Endothelial cell (in vitro differentiated cells): ENCODE measurements around the gene ELFN1. TPM values are rescaled to one million over a fixed set of nuclear protein-coding genes. Genes with fewer than 3 reads are reported as not detected.

Source experiments
- DNase-seq: peaks from one replicate; pipeline ENCODE4 v3.0.0; 2021; ENCODE audit warnings: low spot score
- H3K27ac Mint-ChIP-seq: one replicate; pipeline ENCODE4 v1.8.0; 2021; ENCODE audit warnings: mixed read lengths, inconsistent platforms; ENCODE audit not compliant: unreplicated experiment
- H3K27me3 Mint-ChIP-seq: one replicate; pipeline ENCODE4 v1.8.0; 2021; ENCODE audit warnings: mild to moderate bottlenecking, moderate library complexity, mixed read lengths, inconsistent platforms; ENCODE audit not compliant: unreplicated experiment
- H3K36me3 Mint-ChIP-seq: one replicate; pipeline ENCODE4 v1.8.0; 2021; ENCODE audit warnings: mild to moderate bottlenecking, low read depth, mixed read lengths, inconsistent platforms; ENCODE audit not compliant: unreplicated experiment
- H3K4me1 Mint-ChIP-seq: one replicate; pipeline ENCODE4 v1.8.0; 2021; ENCODE audit warnings: mild to moderate bottlenecking, mixed read lengths, inconsistent platforms; ENCODE audit not compliant: unreplicated experiment
- H3K4me3 Mint-ChIP-seq: one replicate; pipeline ENCODE4 v1.8.0; 2021; ENCODE audit warnings: mild to moderate bottlenecking, mixed read lengths, inconsistent platforms; ENCODE audit not compliant: unreplicated experiment
- H3K9me3 Mint-ChIP-seq: one replicate; pipeline ENCODE4 v1.8.0; 2021; ENCODE audit warnings: mixed read lengths, inconsistent platforms; ENCODE audit not compliant: unreplicated experiment
- total RNA-seq: library from RNA; stranded (reverse); fragmentation: NEBNext Ultra II Directional; extraction: Animal tissue kit (Norgen Biotek cat#: 25700); gene quantifications from one replicate; pipeline ENCODE4 v1.2.1, GENCODE V29; 2021; ENCODE audit not compliant: unreplicated experiment
- TF ChIP-seq, protein P1 (sequence below): fragments of 200-600 bp; sonication (generic); IDR thresholded peaks from one replicate; pipeline ENCODE4 v1.5.0; 2021; ENCODE audit warnings: antibody characterized with exemption; ENCODE audit not compliant: unreplicated experiment

The ELFN1 gene
- total RNA-seq, 1 donor from 2014 or later: 10.6 TPM

DNA sequence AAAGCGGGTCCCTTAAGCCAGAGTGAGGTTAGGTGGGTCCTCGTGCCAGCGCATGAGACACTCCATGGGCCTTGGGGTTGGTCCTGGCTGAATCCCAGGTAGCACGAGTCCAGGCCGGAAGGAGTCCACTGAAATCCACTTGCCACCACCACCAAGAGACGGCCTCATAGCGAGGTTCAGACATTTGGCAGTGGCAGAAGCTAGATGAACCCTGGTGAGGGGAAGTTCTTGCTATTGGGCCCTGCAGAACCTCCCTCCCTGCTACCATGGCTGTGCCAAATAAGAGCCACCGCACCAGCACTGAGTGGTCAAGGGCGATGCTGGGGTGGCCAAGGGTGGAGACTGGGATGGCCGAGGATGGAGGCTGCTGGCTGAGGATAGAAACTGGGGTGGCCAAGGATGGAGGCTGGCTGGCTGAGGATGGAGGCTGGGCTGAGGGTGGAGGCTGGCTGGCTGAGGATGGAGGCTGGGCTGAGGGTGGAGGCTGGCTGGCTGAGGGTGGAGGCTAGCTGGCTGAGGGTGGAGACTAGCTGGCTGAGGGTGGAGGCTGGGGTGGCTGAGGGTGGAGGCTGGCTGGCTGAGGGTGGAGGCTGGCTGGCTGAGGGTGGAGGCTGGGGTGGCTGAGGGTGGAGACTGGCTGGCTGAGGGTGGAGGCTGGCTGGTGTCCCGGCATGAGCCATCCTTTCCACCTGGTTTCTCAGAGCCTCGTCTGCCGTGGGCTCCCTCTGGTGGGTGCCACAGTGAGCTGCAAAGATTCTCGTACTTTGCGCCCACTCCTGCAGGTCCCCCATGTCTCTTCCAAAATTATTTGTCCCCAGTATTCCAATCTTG is 88.2 kb downstream of the ELFN1 start:
- TF ChIP-seq, protein P1, sequence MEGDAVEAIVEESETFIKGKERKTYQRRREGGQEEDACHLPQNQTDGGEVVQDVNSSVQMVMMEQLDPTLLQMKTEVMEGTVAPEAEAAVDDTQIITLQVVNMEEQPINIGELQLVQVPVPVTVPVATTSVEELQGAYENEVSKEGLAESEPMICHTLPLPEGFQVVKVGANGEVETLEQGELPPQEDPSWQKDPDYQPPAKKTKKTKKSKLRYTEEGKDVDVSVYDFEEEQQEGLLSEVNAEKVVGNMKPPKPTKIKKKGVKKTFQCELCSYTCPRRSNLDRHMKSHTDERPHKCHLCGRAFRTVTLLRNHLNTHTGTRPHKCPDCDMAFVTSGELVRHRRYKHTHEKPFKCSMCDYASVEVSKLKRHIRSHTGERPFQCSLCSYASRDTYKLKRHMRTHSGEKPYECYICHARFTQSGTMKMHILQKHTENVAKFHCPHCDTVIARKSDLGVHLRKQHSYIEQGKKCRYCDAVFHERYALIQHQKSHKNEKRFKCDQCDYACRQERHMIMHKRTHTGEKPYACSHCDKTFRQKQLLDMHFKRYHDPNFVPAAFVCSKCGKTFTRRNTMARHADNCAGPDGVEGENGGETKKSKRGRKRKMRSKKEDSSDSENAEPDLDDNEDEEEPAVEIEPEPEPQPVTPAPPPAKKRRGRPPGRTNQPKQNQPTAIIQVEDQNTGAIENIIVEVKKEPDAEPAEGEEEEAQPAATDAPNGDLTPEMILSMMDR: no peak
- Mint-ChIP-seq H3K9me3 (no peaks in the 10 kb centered on the region), H3K36me3 (peaks cover 4% of the 10 kb centered on the region), H3K4me1 (no peaks in the 10 kb centered on the region), H3K27ac (no peak overlapping the region), H3K27me3 (peaks cover 4% of the 10 kb centered on the region), H3K4me3 (no peak overlapping the region)
- no peak for DNase-seq

DNA sequence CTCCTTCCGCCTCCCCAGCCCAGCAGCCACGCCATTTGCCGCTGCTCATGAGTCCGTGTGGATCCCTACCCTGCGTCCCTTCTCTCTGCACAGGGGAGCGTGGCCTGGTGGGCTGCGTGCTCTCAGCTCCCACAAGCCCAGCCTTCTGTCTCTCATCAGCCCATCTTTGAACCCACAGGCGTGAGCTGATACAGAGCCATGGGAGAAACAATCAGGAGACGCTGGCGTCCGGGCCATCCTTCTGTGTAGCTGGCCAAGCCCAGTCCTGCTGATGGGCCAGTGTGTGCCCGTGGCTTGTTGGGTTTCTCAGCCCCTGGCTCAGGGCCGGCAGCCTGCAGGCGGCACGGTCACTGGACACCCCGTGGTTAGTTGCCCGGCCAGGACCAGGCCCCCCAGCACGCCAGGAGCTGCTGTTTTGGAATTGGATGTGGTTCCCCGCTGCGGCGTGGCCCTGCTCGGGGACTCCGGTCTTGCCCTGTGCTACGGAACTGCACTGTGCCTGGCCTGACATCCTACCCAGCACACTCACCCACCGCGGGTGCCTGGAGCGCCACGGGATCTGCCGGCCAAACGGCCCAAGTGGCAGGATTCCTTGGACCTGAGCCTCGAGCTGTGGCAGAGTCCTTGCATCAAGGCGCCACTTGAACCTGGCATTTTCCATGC is 88.9 kb downstream of the ELFN1 start:
- H3K9me3 Mint-ChIP-seq: no peaks in the 10 kb centered on the region
- no peaks in the 10 kb centered on the region for H3K4me1 Mint-ChIP-seq
- DNase-seq: no peak
- no peak overlapping the region for H3K27ac Mint-ChIP-seq
- H3K36me3 Mint-ChIP-seq: peaks cover 4% of the 10 kb centered on the region
- peaks cover 2% of the 10 kb centered on the region for H3K27me3 Mint-ChIP-seq
- no peak overlapping the region for H3K4me3 Mint-ChIP-seq
- TF ChIP-seq, protein P1: no peak

DNA sequence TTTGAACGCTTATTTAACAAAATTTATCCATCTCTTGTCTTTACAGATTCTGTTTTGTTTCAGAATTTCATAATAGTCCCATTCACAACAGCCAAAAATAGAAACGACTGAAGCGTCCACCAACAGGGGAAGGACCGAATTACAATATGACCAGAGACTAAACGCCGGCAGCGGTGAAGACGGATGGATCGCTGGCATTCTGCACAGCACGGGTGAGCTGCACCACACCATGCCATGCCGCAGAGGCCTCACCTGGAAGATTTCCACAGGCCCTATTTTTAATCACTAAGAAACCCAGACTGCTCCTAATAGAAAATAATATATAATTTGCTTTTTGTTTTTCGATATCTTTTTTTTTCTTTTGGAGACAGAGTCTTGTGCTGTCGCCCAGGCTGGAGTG is 91.0 kb downstream of the ELFN1 start:
- no peaks in the 10 kb centered on the region for H3K9me3 Mint-ChIP-seq
- TF ChIP-seq, protein P1: no peak
- no peak overlapping the region for H3K4me3 Mint-ChIP-seq

DNA sequence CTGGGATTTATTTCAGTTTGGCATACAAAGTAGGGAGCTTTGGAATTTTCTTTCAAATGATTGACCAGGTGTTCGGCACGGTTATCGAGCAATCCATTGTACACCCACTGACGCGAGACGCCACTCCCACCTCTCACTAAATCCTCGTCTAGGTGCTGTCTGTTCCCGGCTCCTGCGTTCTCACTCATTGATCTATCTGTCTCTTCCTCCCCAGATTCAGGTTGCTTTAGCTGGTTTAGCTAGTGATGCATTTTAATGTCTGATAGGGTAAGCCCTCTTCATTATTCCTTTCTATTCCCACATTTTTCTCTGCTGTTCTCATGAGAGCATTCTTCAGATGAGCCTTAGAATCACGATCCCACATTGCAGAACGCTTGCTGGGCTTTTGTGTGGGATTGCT is 91.7 kb downstream of the ELFN1 start:
- Mint-ChIP-seq H3K27ac (no peak overlapping the region), H3K4me3 (no peak overlapping the region), H3K9me3 (no peaks in the 10 kb centered on the region), H3K4me1 (no peaks in the 10 kb centered on the region), H3K27me3 (no peaks in the 10 kb centered on the region), H3K36me3 (peaks cover 4% of the 10 kb centered on the region)
- TF ChIP-seq, protein P1: no peak
- DNase-seq: no peak

More for the DNA sequence above, 91.0 kb downstream of the ELFN1 start:
- no peak for DNase-seq
- Mint-ChIP-seq H3K36me3 (peaks cover 4% of the 10 kb centered on the region), H3K27ac (no peak overlapping the region), H3K27me3 (no peaks in the 10 kb centered on the region), H3K4me1 (no peaks in the 10 kb centered on the region)
